Measurements from ENCODE around the gene MTREX. TPM values are rescaled to one million over a fixed set of nuclear protein-coding genes. Genes with fewer than 3 reads are reported as not detected.

The MTREX gene
- total RNA-seq, 1 donor from 2014 or later, result 35.7 TPM

GRCh38 chr5:55469839-55470238 is 162.1 kb downstream of the MTREX start:
- no peaks in the 10 kb centered on the region for H3K36me3 ChIP-seq (ENCODE audit: control insufficient read depth, insufficient read depth, low read length)
- H3K4me3 ChIP-seq (ENCODE audit: low read depth, low read length), result no peak overlapping the region
- H3K27me3 ChIP-seq (ENCODE audit: control insufficient read depth, insufficient read depth, low read length), result no peaks in the 10 kb centered on the region
- TF ChIP-seq CTCF (IDR thresholded peaks at IDR 0.05; ENCODE audit: insufficient read depth, low read length, poor library complexity, severe bottlenecking), result no peak
- no peak for DNase-seq (ENCODE audit: low read depth)

GRCh38 chr5:55470282-55470681 is 162.5 kb downstream of the MTREX start:
- no peak for DNase-seq (ENCODE audit: low read depth)
- no peak for TF ChIP-seq CTCF (IDR thresholded peaks at IDR 0.05; ENCODE audit: insufficient read depth, low read length, poor library complexity, severe bottlenecking)
- no peaks in the 10 kb centered on the region for H3K36me3 ChIP-seq (ENCODE audit: control insufficient read depth, insufficient read depth, low read length)
- no peak overlapping the region for H3K4me3 ChIP-seq (ENCODE audit: low read depth, low read length)
- no peaks in the 10 kb centered on the region for H3K27me3 ChIP-seq (ENCODE audit: control insufficient read depth, insufficient read depth, low read length)

- TF ChIP-seq CTCF (IDR thresholded peaks at IDR 0.05; ENCODE audit: insufficient read depth, low read length, poor library complexity, severe bottlenecking), result no peak
- H3K36me3 ChIP-seq (ENCODE audit: control insufficient read depth, insufficient read depth, low read length), result no peaks in the 10 kb centered on the region
- no peak for DNase-seq (ENCODE audit: low read depth)
Measured at GRCh38 chr5:55471468-55471867, 163.7 kb downstream of the MTREX start.

GRCh38 chr5:55472642-55473041 is 164.9 kb downstream of the MTREX start:
- no peak overlapping the region for H3K4me3 ChIP-seq (ENCODE audit: low read depth, low read length)
- H3K27me3 ChIP-seq (ENCODE audit: control insufficient read depth, insufficient read depth, low read length), result no peaks in the 10 kb centered on the region
- TF ChIP-seq CTCF (IDR thresholded peaks at IDR 0.05; ENCODE audit: insufficient read depth, low read length, poor library complexity, severe bottlenecking), result no peak
- DNase-seq (ENCODE audit: low read depth), result no peak
- H3K36me3 ChIP-seq (ENCODE audit: control insufficient read depth, insufficient read depth, low read length), result no peaks in the 10 kb centered on the region

More at GRCh38 chr5:55471468-55471867, 163.7 kb downstream of the MTREX start:
- no peaks in the 10 kb centered on the region for H3K27me3 ChIP-seq (ENCODE audit: control insufficient read depth, insufficient read depth, low read length)
- no peak overlapping the region for H3K4me3 ChIP-seq (ENCODE audit: low read depth, low read length)

Other genes with a start within 250 kb of the MTREX start
- gene GZMA, start 205.3 kb upstream of the MTREX start, total RNA-seq, result not detected in 2 replicates
- gene GPX8, start 147.8 kb upstream of the MTREX start, total RNA-seq, result 42.5 and 59.0 TPM in 2 replicates
- 0.27 TPM in 1 of 2 replicates, not detected in the other for gene CDC20B, start 134.8 kb upstream of the MTREX start, total RNA-seq
- not detected in 2 replicates for gene MCIDAS, start 80.7 kb upstream of the MTREX start, total RNA-seq
- gene CCNO, start 74.4 kb upstream of the MTREX start, total RNA-seq, result 1.3 and 3.9 TPM in 2 replicates
- gene DHX29, start 295 bp upstream of the MTREX start, total RNA-seq, result 17.0 and 21.6 TPM in 2 replicates
- gene PLPP1, start 227.0 kb downstream of the MTREX start, total RNA-seq, result 26.6 and 28.8 TPM in 2 replicates